DND-41 (cell line): ENCODE data around the gene PDE3B.

Source experiments
- CTCF ChIP-seq: IDR thresholded peaks from 2 replicates; pipeline ENCODE4 v1.5.1; 2012; ENCODE audit warnings: borderline replicate concordance, low read length, moderate library complexity, mild to moderate bottlenecking; ENCODE audit not compliant: poor library complexity, severe bottlenecking; ENCODE audit errors: extremely low read depth
- EZH2 ChIP-seq: IDR thresholded peaks from 3 replicates; pipeline ENCODE4 v1.6.1; 2012; ENCODE audit warnings: borderline replicate concordance, low read depth, mild to moderate bottlenecking, moderate library complexity, low read length, inconsistent platforms; ENCODE audit not compliant: severe bottlenecking

GRCh38 chr11:14812757-14813156, 169.2 kb downstream of the PDE3B start:
- TF ChIP-seq EZH2 (no peak), CTCF (no peak)
